Neuronal stem cell (in vitro differentiated cells): ENCODE results near the gene METTL25.
A peak's percentile ranks its signal among the peaks of the same experiment; 100 is the strongest.

Experiments used
- DNase-seq: peaks from one replicate; pipeline ENCODE4 v3.0.0-alpha.2; 2013; ENCODE audit warnings: low spot score
- H2AFZ ChIP-seq: one replicate; pipeline ENCODE4 v1.6.1; 2013; ENCODE audit warnings: mild to moderate bottlenecking, low read length, inconsistent platforms
- H2AK5ac ChIP-seq: 2 replicates; pipeline ENCODE4 v1.6.1; 2013; ENCODE audit warnings: low read depth, mild to moderate bottlenecking, inconsistent platforms, low read length, moderate library complexity, mixed read lengths
- H2BK120ac ChIP-seq: 2 replicates; pipeline ENCODE4 v1.6.1; 2013; ENCODE audit warnings: low read depth, mild to moderate bottlenecking, inconsistent platforms, low read length, moderate library complexity, mixed read lengths
- H2BK12ac ChIP-seq: one replicate; pipeline ENCODE4 v1.6.1; 2013; ENCODE audit warnings: low read length, inconsistent platforms
- H2BK15ac ChIP-seq: 2 replicates; pipeline ENCODE4 v1.6.1; 2013; ENCODE audit warnings: mild to moderate bottlenecking, low read length, inconsistent platforms, mixed read lengths
- H2BK5ac ChIP-seq: one replicate; pipeline ENCODE4 v1.6.1; 2013; ENCODE audit warnings: inconsistent platforms, mild to moderate bottlenecking, low read length, moderate library complexity
- H3K14ac ChIP-seq: one replicate; pipeline ENCODE4 v1.6.1; 2013; ENCODE audit warnings: low read length, inconsistent platforms
- H3K18ac ChIP-seq: 2 replicates; pipeline ENCODE4 v1.6.1; 2013; ENCODE audit warnings: low read length, inconsistent platforms
- H3K23ac ChIP-seq: 2 replicates; pipeline ENCODE4 v1.6.1; 2013; ENCODE audit warnings: low read depth, mild to moderate bottlenecking, mixed read lengths, low read length, inconsistent platforms; ENCODE audit not compliant: poor library complexity
- H3K27ac ChIP-seq: replicated peaks from 3 replicates; pipeline ENCODE4 v1.5.1; 2013; ENCODE audit warnings: low read length, inconsistent platforms
- H3K27me3 ChIP-seq, 3 experiments: 2 replicates each; pipeline ENCODE4 v1.6.1; 2013; ENCODE audit warnings: low read length in 3 of 3, mild to moderate bottlenecking in 2 of 3, inconsistent platforms in 1 of 3, low read depth in 1 of 3, mixed read lengths in 1 of 3, moderate library complexity in 1 of 3; ENCODE audit not compliant: control insufficient read depth in 3 of 3, insufficient read depth in 3 of 3
- H3K36me3 ChIP-seq, 2 donors: replicated peaks in 1 of 2; 2 replicates each; pipeline ENCODE4 v1.6.1; 2013; ENCODE audit warnings: low read length in 2 of 2; ENCODE audit not compliant: control insufficient read depth in 2 of 2, insufficient read depth in 2 of 2
- H3K4ac ChIP-seq: 2 replicates; pipeline ENCODE4 v1.6.1; 2013; ENCODE audit warnings: inconsistent platforms, mild to moderate bottlenecking, low read length, moderate library complexity
- H3K4me1 ChIP-seq, 2 donors: 1 replicate in 1 of 2; 2 replicates in 1 of 2; pipeline ENCODE4 v1.6.1; 2013; ENCODE audit warnings: low read length in 2 of 2, low read depth in 1 of 2; ENCODE audit not compliant: control insufficient read depth in 2 of 2, insufficient read depth in 1 of 2
- H3K4me2 ChIP-seq: one replicate; pipeline ENCODE4 v1.6.1; 2013; ENCODE audit warnings: mild to moderate bottlenecking, low read length, inconsistent platforms; ENCODE audit not compliant: insufficient read depth, poor library complexity, severe bottlenecking
- H3K4me3 ChIP-seq, 2 donors: 2 replicates each; pipeline ENCODE4 v1.5.1; 2013; ENCODE audit warnings: low read length in 2 of 2, mild to moderate bottlenecking in 2 of 2, inconsistent platforms in 1 of 2, moderate library complexity in 1 of 2
- H3K79me1 ChIP-seq: one replicate; pipeline ENCODE4 v1.6.1; 2013; ENCODE audit warnings: low read depth, mild to moderate bottlenecking, inconsistent platforms, low read length, moderate library complexity
- H3K9ac ChIP-seq: one replicate; pipeline ENCODE4 v1.6.1; 2013; ENCODE audit warnings: mild to moderate bottlenecking, low read depth, low read length, inconsistent platforms; ENCODE audit not compliant: poor library complexity
- H3K9me3 ChIP-seq, 2 donors: replicated peaks in 1 of 2; 2 replicates each; pipeline versions ENCODE3 to v1.6.1; 2013; ENCODE audit warnings: low read length in 2 of 2, mild to moderate bottlenecking in 2 of 2, inconsistent platforms in 1 of 2, low read depth in 1 of 2, mixed read lengths in 1 of 2, moderate library complexity in 1 of 2; ENCODE audit not compliant: control insufficient read depth in 2 of 2, insufficient read depth in 1 of 2
- H4K8ac ChIP-seq: one replicate; pipeline ENCODE4 v1.6.1; 2013; ENCODE audit warnings: low read depth, mild to moderate bottlenecking, inconsistent platforms, low read length, moderate library complexity
- H4K91ac ChIP-seq: one replicate; pipeline ENCODE4 v1.6.1; 2013; ENCODE audit warnings: low read length, low read depth, mild to moderate bottlenecking, inconsistent platforms; ENCODE audit not compliant: poor library complexity
- WGBS, 2 donors: extraction: QIAGEN DNeasy Blood & Tissue Kit; methylation state at CpG; one replicate each; pipeline ENCODE4 v1.1.7; 2013; ENCODE audit warnings: missing lambda C conversion rate in 2 of 2, mixed read lengths in 1 of 2; ENCODE audit not compliant: insufficient read length in 2 of 2, insufficient replicate concordance in 1 of 2; ENCODE audit errors: extremely low coverage in 2 of 2; 5-methylcytosine and 5-hydroxymethylcytosine counted together

Gene METTL25

DNA sequence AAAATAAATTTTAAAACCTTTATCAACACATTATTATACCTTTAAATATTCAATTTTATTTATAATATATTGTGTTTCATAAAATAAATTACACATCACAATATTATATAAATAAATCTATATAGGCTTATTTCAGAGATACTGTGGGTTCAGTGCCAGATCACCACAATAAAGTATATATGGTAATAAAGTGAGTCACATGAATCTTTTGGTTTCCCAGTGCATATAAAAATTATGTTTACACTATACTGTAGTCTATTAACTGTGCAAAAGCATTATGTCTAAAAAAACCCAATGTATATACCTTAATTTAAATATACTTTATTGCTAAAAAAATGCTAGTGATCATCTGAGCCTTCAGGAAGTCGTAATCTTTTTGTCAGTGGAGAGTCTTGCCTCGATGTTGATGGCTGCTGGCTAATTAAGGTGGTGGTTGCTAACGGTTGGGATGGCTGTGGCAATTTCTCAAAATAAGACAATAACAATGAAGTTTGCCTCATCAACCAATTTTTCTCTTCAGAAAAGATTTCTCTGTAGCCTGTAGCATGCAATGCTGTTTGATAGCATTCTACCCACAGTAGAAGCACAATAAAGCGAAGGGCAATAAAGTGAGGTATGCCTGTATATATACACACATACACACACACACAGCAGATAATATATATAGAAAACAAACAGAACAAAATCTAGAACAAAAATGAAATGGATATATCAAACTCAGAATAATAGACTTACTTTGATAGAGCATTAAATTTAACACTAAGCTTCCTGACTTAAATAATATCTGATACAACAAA is 32.6 kb upstream of the METTL25 start:
- Histone ChIP-seq H3K18ac (no peak overlapping the region), H2BK12ac (no peak overlapping the region), H4K8ac (no peak overlapping the region), H4K91ac (no peak overlapping the region), H3K9ac (no peak overlapping the region), H3K4ac (no peak overlapping the region), H3K27me3 (no peaks in the 10 kb centered on the region), H3K9me3 (no peaks in the 10 kb centered on the region), H3K36me3 (no peaks in the 10 kb centered on the region), H2BK120ac (no peak overlapping the region), H3K14ac (no peak overlapping the region), H2AFZ (peak overlapping the region; percentile 32), H3K79me1 (no peaks in the 10 kb centered on the region), H2BK15ac (no peak overlapping the region), H3K4me1 (peaks cover 3 to 14% of the 10 kb centered on the region in 2 donors), H2AK5ac (no peak overlapping the region), H2BK5ac (no peak overlapping the region), H3K27ac (no peak overlapping the region), H3K23ac (no peak overlapping the region), H3K4me2 (no peak overlapping the region), H3K4me3 (no peak overlapping the region)
- no peak for DNase-seq
- no CpG with 5 or more reads among the region's 4 CpGs for WGBS, 2 donors

GRCh38 chr12:82326905-82327503 is 31.3 kb upstream of the METTL25 start:
- Histone ChIP-seq H3K14ac (no peak overlapping the region), H3K79me1 (no peaks in the 10 kb centered on the region), H3K4me2 (no peak overlapping the region), H3K4me3 (no peak overlapping the region), H2AK5ac (no peak overlapping the region), H4K8ac (no peak overlapping the region), H2BK5ac (no peak overlapping the region), H3K9ac (no peak overlapping the region), H4K91ac (no peak overlapping the region), H3K36me3 (no peaks in the 10 kb centered on the region), H3K9me3 (no peaks in the 10 kb centered on the region), H3K4me1 (peaks cover 3 to 12% of the 10 kb centered on the region in 2 donors), H2BK120ac (no peak overlapping the region), H3K4ac (no peak overlapping the region), H2AFZ (no peak overlapping the region), H2BK12ac (no peak overlapping the region), H3K23ac (no peak overlapping the region), H3K27ac (no peak overlapping the region), H2BK15ac (no peak overlapping the region), H3K18ac (no peak overlapping the region), H3K27me3 (no peaks in the 10 kb centered on the region)
- WGBS, 2 donors: no CpG with 5 or more reads among the region's 1 CpG
- DNase-seq: no peak

- no peak overlapping the region for H2BK12ac ChIP-seq
- H3K4me3 ChIP-seq: no peak overlapping the region
- H3K27me3 ChIP-seq: no peaks in the 10 kb centered on the region
- H3K4me1 ChIP-seq: peaks cover 3 to 12% of the 10 kb centered on the region in 2 donors
- no peak overlapping the region for H2BK5ac ChIP-seq
- no peak overlapping the region for H3K9ac ChIP-seq
- H2AK5ac ChIP-seq: no peak overlapping the region
- no peak overlapping the region for H3K27ac ChIP-seq
- H3K18ac ChIP-seq: no peak overlapping the region
- H3K23ac ChIP-seq: no peak overlapping the region
- WGBS, 2 donors: no CpG with 5 or more reads among the region's 1 CpG
- H3K14ac ChIP-seq: no peak overlapping the region
- H3K79me1 ChIP-seq: no peaks in the 10 kb centered on the region
- H3K4ac ChIP-seq: no peak overlapping the region
- no peak overlapping the region for H4K8ac ChIP-seq
- H3K9me3 ChIP-seq: no peaks in the 10 kb centered on the region
- no peak overlapping the region for H2BK120ac ChIP-seq
- no peak overlapping the region for H2AFZ ChIP-seq
- no peak for DNase-seq
- H2BK15ac ChIP-seq: no peak overlapping the region
- no peaks in the 10 kb centered on the region for H3K36me3 ChIP-seq
- H3K4me2 ChIP-seq: no peak overlapping the region
- no peak overlapping the region for H4K91ac ChIP-seq
These were observed 30.5 kb upstream of the METTL25 start for GRCh38 chr12:82327861-82328260.

DNA sequence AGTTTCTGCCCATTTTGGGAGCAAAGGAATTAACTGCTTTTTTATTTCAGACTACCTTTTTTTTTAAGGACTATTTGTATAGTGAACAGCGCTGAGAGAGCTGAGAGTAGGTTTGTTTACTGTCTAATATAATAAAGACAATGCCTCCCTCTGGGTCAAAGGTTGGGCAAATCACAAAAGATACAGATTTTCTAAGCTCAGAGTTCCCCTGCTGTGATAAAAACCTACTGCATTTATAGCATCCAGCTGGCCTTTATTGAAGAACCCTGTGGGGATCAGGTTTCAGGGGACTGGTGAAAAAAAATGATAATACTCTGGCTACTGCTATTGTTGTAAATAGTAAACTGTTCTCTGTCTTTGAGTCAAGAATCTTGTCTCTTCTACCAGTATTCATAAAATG is 28.8 kb upstream of the METTL25 start:
- WGBS, 2 donors: no CpG with 5 or more reads among the region's 1 CpG
- H3K4ac ChIP-seq: no peak overlapping the region
- no peak overlapping the region for H3K14ac ChIP-seq
- H3K4me3 ChIP-seq: no peak overlapping the region
- H3K9ac ChIP-seq: no peak overlapping the region
- peak overlapping the region; percentile 25 for H3K4me2 ChIP-seq
- no peak overlapping the region for H2AK5ac ChIP-seq
- H3K23ac ChIP-seq: no peak overlapping the region
- H2BK15ac ChIP-seq: no peak overlapping the region
- no peaks in the 10 kb centered on the region for H3K27me3 ChIP-seq
- H3K27ac ChIP-seq: peak overlapping the region; percentile 34
- no peak overlapping the region for H2BK120ac ChIP-seq
- DNase-seq: peak; percentile 41
- H3K18ac ChIP-seq: no peak overlapping the region
- H2AFZ ChIP-seq: peak overlapping the region; percentile 11
- no peak overlapping the region for H4K8ac ChIP-seq
- H3K36me3 ChIP-seq: no peaks in the 10 kb centered on the region
- no peaks in the 10 kb centered on the region for H3K9me3 ChIP-seq
- peaks cover 3 to 12% of the 10 kb centered on the region in 2 donors for H3K4me1 ChIP-seq
- H4K91ac ChIP-seq: no peak overlapping the region
- H3K79me1 ChIP-seq: no peaks in the 10 kb centered on the region
- H2BK12ac ChIP-seq: no peak overlapping the region
- H2BK5ac ChIP-seq: no peak overlapping the region
